ENCODE measurements around the gene SLC9A9.

Gene SLC9A9

DNA sequence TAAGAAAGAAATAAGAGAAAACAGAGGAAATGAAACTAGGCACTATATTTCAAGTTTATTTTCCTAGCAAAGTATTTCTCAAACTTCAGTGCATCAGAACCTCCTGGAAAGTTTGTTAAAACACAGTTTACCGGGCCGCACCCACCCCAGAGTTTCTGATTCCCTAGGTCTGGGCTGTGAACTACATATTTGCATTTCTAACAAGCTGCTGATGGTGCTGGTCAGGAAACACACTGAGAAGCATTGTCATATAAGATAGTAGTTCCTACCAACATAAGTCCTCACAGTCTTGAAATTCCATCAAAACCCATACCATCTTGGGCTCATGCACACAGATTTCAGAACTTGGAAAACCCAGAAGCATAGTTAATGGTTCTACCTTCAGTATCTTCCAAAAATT is 8.3 kb downstream of the SLC9A9 start:
- H3K9ac ChIP-seq (ENCODE audit: low read depth, low read length) = no peak overlapping the region
- H3K27me3 ChIP-seq (ENCODE audit: control insufficient read depth, insufficient read depth, low read length) = no peaks in the 10 kb centered on the region
- H3K36me3 ChIP-seq (ENCODE audit: insufficient read depth, low read length) = no peaks in the 10 kb centered on the region
- no peak overlapping the region for H3K4me3 ChIP-seq (ENCODE audit: low read length)
- no peaks in the 10 kb centered on the region for H3K9me3 ChIP-seq (replicated peaks; ENCODE audit: low read length)
- no peak overlapping the region for H3K4me2 ChIP-seq (ENCODE audit: low read length)
- no peaks in the 10 kb centered on the region for H3K4me1 ChIP-seq (ENCODE audit: control insufficient read depth, insufficient read depth, low read length)

DNA sequence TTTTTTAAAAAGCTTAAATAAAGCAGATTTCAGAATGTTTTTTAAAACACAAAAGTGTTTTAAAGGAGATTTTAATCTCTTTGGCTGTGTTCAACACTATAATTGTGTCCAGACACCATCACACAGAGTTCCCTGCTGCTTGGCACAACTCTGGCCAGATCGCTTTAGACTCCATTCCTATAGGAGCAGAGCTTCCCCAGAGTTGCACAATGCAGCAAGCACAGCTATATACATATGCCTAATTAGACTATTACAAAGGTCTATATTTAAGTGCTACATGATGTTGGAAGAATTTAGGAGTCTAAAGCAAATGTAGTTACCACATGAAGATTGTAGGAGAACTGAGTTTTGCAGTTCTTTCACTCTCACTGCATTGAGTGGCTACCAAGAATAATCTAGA is 11.2 kb downstream of the SLC9A9 start:
- H3K36me3 ChIP-seq (ENCODE audit: insufficient read depth, low read length) = no peaks in the 10 kb centered on the region
- H3K9ac ChIP-seq (ENCODE audit: low read depth, low read length) = no peak overlapping the region
- no peaks in the 10 kb centered on the region for H3K9me3 ChIP-seq (replicated peaks; ENCODE audit: low read length)
- H3K4me3 ChIP-seq (ENCODE audit: low read length) = no peak overlapping the region
- H3K4me2 ChIP-seq (ENCODE audit: low read length) = no peak overlapping the region
- H3K27me3 ChIP-seq (ENCODE audit: control insufficient read depth, insufficient read depth, low read length) = no peaks in the 10 kb centered on the region
- peaks cover 2% of the 10 kb centered on the region for H3K4me1 ChIP-seq (ENCODE audit: control insufficient read depth, insufficient read depth, low read length)

DNA sequence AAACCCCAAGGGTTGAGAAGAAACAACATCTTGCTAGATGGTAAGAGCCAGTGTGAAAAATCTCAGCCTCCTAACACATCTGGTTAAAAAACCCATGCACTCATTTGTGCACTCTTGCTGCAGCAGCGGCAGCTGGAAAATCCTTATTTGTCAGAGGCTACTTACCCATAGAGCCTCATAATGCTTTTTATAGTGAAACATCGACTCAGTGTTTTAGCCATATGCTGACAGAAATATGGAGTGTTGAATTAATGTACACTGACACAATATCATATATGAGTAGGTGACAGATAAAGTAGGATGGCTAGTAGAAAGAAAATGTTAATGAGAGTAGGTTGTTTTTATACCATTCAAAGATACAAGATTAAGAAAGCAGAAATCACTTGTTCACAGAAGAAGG is 13.0 kb downstream of the SLC9A9 start:
- H3K4me1 ChIP-seq (ENCODE audit: control insufficient read depth, insufficient read depth, low read length) = peaks cover 18% of the 10 kb centered on the region
- H3K36me3 ChIP-seq (ENCODE audit: insufficient read depth, low read length) = no peaks in the 10 kb centered on the region
- H3K27me3 ChIP-seq (ENCODE audit: control insufficient read depth, insufficient read depth, low read length) = no peaks in the 10 kb centered on the region
- no peak overlapping the region for H3K4me3 ChIP-seq (ENCODE audit: low read length)
- no peak overlapping the region for H3K9ac ChIP-seq (ENCODE audit: low read depth, low read length)
- H3K4me2 ChIP-seq (ENCODE audit: low read length) = no peak overlapping the region
- H3K9me3 ChIP-seq (replicated peaks; ENCODE audit: low read length) = no peaks in the 10 kb centered on the region

DNA sequence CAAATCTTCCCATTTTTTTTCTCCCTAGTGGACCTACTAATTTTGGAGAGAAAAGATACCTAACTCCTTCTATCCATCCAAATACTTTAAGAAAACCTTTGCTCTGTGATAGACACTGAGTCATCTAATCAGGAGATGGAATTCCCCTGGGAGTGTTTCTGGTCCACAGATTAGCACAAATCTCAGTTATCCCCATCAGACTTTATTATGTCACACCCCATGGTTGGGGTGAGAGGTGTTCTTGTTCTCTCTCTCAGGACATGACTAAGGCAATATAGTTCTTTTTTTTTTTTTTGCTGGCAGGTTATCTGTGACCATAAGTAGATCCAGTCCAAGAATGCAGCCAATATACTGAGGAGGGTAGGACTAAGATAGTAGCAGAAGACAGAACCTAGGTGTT is 15.8 kb downstream of the SLC9A9 start:
- no peaks in the 10 kb centered on the region for H3K27me3 ChIP-seq (ENCODE audit: control insufficient read depth, insufficient read depth, low read length)
- H3K9ac ChIP-seq (ENCODE audit: low read depth, low read length) = no peak overlapping the region
- H3K4me2 ChIP-seq (ENCODE audit: low read length) = no peak overlapping the region
- no peak overlapping the region for H3K4me3 ChIP-seq (ENCODE audit: low read length)
- H3K4me1 ChIP-seq (ENCODE audit: control insufficient read depth, insufficient read depth, low read length) = peaks cover 19% of the 10 kb centered on the region
- no peaks in the 10 kb centered on the region for H3K9me3 ChIP-seq (replicated peaks; ENCODE audit: low read length)
- H3K36me3 ChIP-seq (ENCODE audit: insufficient read depth, low read length) = no peaks in the 10 kb centered on the region

DNA sequence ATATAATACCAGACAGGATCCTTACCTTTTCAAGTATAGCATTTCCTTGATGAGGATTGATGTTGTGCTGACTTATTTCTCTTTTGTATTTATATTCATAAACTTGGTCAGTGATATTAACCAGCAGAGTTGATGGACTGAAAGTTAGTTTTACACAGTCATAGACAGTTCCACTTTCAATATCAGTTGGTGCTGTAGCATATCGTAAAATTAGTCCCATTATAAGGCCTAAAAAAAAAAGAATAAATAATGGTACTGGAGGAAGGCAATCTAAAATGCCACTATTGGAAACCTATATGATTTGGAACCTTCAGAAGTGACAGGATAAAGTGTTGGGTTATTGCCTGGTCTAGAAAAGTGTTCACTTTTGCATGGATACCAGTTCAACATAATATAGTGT is 16.3 kb downstream of the SLC9A9 start:
- Histone ChIP-seq H3K4me1 (ENCODE audit: control insufficient read depth, insufficient read depth, low read length) (peaks cover 19% of the 10 kb centered on the region), H3K36me3 (ENCODE audit: insufficient read depth, low read length) (no peaks in the 10 kb centered on the region), H3K4me3 (ENCODE audit: low read length) (no peak overlapping the region), H3K9me3 (replicated peaks; ENCODE audit: low read length) (no peaks in the 10 kb centered on the region), H3K4me2 (ENCODE audit: low read length) (no peak overlapping the region), H3K27me3 (ENCODE audit: control insufficient read depth, insufficient read depth, low read length) (no peaks in the 10 kb centered on the region), H3K9ac (ENCODE audit: low read depth, low read length) (no peak overlapping the region)

DNA sequence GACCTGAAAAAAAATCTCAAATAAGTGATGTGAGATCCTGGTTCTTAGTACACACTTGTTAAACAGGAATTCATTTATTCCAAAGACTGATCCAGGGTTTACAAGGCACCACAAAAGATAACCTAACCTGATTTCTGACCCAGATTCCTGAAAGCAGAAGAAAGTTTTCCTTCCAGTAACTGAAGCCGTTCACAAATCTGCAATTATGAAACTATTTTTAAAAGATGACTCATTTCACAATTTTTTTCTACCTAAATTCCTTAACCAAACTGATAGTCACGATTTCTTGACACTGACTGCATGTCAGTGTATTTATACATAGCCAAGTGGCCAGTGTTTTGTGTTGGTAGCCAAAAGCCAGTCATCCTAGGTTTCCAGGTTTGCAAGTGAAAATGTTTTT is 17.1 kb downstream of the SLC9A9 start:
- Histone ChIP-seq H3K4me3 (ENCODE audit: low read length) (no peak overlapping the region), H3K4me1 (ENCODE audit: control insufficient read depth, insufficient read depth, low read length) (peaks cover 19% of the 10 kb centered on the region), H3K9ac (ENCODE audit: low read depth, low read length) (peak overlapping the region; percentile 3), H3K27me3 (ENCODE audit: control insufficient read depth, insufficient read depth, low read length) (no peaks in the 10 kb centered on the region), H3K9me3 (replicated peaks; ENCODE audit: low read length) (no peaks in the 10 kb centered on the region), H3K36me3 (ENCODE audit: insufficient read depth, low read length) (no peaks in the 10 kb centered on the region), H3K4me2 (ENCODE audit: low read length) (peak overlapping the region; percentile 44)

DNA sequence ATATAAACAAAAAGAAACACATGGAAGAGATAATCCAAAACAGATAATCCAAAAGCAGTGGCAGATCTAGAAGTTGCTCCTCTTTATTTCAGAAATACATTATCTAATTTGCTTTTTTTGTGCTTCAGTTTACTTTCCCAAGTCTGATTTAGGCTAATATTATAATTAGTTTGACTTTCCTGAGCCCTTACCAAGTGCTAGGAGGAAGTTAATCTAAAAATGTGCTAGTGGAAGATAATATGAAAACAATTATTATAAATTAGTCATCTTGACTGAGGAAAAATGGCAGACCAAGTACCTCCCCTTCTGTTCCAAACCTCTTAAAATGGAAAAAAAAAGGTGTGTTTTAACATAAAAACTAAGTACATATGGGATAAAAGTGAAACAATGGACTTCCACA is 17.5 kb downstream of the SLC9A9 start:
- H3K27me3 ChIP-seq (ENCODE audit: control insufficient read depth, insufficient read depth, low read length) = no peaks in the 10 kb centered on the region
- H3K4me2 ChIP-seq (ENCODE audit: low read length) = peak overlapping the region; percentile 44
- H3K4me3 ChIP-seq (ENCODE audit: low read length) = no peak overlapping the region
- peak overlapping the region; percentile 3 for H3K9ac ChIP-seq (ENCODE audit: low read depth, low read length)
- no peaks in the 10 kb centered on the region for H3K36me3 ChIP-seq (ENCODE audit: insufficient read depth, low read length)
- peaks cover 19% of the 10 kb centered on the region for H3K4me1 ChIP-seq (ENCODE audit: control insufficient read depth, insufficient read depth, low read length)
- no peaks in the 10 kb centered on the region for H3K9me3 ChIP-seq (replicated peaks; ENCODE audit: low read length)

DNA sequence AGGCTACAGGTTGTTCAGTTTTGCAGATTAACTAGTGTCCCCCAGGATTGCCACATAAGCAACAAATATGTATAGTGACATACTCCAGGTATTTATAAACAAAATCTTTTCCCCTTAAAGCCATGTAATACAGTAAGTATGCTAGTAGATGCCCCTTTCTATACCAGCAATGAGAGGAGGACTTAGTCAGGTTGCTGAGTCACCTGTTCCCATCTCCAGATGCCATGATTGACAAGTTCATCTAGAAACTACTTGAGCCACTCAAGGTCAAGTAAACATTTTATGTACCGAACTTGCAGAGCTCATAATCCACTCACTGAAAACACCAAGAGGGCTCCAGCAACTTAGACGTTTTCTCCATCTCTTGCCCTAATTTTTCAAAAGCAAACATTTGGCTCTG is 18.2 kb downstream of the SLC9A9 start:
- Histone ChIP-seq H3K27me3 (ENCODE audit: control insufficient read depth, insufficient read depth, low read length) (no peaks in the 10 kb centered on the region), H3K36me3 (ENCODE audit: insufficient read depth, low read length) (no peaks in the 10 kb centered on the region), H3K4me3 (ENCODE audit: low read length) (no peak overlapping the region), H3K4me2 (ENCODE audit: low read length) (no peak overlapping the region), H3K9ac (ENCODE audit: low read depth, low read length) (no peak overlapping the region), H3K9me3 (replicated peaks; ENCODE audit: low read length) (no peaks in the 10 kb centered on the region), H3K4me1 (ENCODE audit: control insufficient read depth, insufficient read depth, low read length) (peaks cover 19% of the 10 kb centered on the region)

DNA sequence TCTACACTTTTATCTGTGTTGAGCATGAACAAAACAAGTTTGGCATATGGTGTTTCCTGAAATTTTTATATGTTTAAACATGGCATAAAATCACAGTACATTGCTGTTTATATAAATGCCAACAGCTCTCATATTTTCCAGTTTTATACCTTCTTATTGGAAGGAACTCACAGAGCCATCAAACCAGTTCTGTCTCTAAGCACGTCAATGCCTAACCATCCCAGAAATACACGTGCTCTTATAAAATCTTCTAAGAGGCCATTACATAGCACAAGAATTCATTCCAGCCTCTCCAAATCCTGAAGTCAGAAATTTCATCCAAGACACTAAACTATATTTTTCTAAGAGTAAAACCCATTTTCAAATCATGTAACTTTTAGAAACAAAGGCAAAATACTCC is 20.8 kb downstream of the SLC9A9 start:
- peaks cover 17% of the 10 kb centered on the region for H3K4me1 ChIP-seq (ENCODE audit: control insufficient read depth, insufficient read depth, low read length)

DNA sequence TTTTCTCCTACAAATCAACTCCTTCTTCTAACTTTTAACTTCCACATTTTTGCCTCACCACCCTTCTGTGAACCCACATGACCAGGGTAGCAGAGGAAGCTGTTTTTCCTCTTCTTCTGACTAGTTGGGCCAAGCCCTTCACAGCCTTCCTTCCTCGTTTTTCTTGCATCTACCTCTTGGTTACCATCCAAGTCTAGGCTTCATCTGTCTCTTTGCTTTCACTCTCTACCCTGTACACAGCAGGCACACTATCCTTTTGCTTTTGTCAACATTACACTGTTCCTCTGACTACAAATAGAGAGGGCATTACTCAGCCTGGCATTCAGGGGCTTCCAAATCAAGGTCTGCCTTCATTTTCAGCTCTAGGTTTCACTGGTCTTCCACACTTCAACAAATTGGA is 22.0 kb downstream of the SLC9A9 start:
- H3K4me2 ChIP-seq (ENCODE audit: low read length) = no peak overlapping the region
- no peaks in the 10 kb centered on the region for H3K27me3 ChIP-seq (ENCODE audit: control insufficient read depth, insufficient read depth, low read length)
- H3K9me3 ChIP-seq (replicated peaks; ENCODE audit: low read length) = no peaks in the 10 kb centered on the region
- H3K36me3 ChIP-seq (ENCODE audit: insufficient read depth, low read length) = no peaks in the 10 kb centered on the region
- no peak overlapping the region for H3K9ac ChIP-seq (ENCODE audit: low read depth, low read length)
- no peak overlapping the region for H3K4me3 ChIP-seq (ENCODE audit: low read length)
- peaks cover 12% of the 10 kb centered on the region for H3K4me1 ChIP-seq (ENCODE audit: control insufficient read depth, insufficient read depth, low read length)

More for the DNA sequence above, 20.8 kb downstream of the SLC9A9 start:
- H3K9me3 ChIP-seq (replicated peaks; ENCODE audit: low read length) = no peaks in the 10 kb centered on the region
- H3K4me3 ChIP-seq (ENCODE audit: low read length) = no peak overlapping the region
- H3K9ac ChIP-seq (ENCODE audit: low read depth, low read length) = no peak overlapping the region
- no peaks in the 10 kb centered on the region for H3K27me3 ChIP-seq (ENCODE audit: control insufficient read depth, insufficient read depth, low read length)
- H3K4me2 ChIP-seq (ENCODE audit: low read length) = no peak overlapping the region
- no peaks in the 10 kb centered on the region for H3K36me3 ChIP-seq (ENCODE audit: insufficient read depth, low read length)

DNA sequence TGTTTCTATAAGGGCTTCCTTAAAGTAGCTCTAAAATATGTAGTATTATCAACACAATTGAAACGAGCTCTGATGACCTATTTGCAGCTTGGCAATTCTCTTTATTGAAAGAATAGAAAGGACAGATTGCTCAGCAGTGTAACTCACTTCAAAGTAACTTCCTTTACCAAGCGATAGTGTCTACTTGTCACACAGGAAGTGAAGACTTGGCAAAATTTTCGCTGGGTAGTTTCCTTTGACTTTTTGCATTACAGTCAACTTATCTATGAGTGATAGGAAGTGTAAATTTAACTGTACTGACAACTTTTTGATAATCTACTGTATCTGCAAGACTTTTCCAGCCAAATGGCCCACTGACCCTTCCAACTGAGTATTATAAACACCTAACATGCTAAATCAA is 22.8 kb downstream of the SLC9A9 start:
- no peak overlapping the region for H3K4me3 ChIP-seq (ENCODE audit: low read length)
- H3K9ac ChIP-seq (ENCODE audit: low read depth, low read length) = no peak overlapping the region
- H3K4me1 ChIP-seq (ENCODE audit: control insufficient read depth, insufficient read depth, low read length) = peaks cover 4% of the 10 kb centered on the region
- no peak overlapping the region for H3K4me2 ChIP-seq (ENCODE audit: low read length)
- H3K27me3 ChIP-seq (ENCODE audit: control insufficient read depth, insufficient read depth, low read length) = no peaks in the 10 kb centered on the region
- no peaks in the 10 kb centered on the region for H3K36me3 ChIP-seq (ENCODE audit: insufficient read depth, low read length)
- H3K9me3 ChIP-seq (replicated peaks; ENCODE audit: low read length) = no peaks in the 10 kb centered on the region

DNA sequence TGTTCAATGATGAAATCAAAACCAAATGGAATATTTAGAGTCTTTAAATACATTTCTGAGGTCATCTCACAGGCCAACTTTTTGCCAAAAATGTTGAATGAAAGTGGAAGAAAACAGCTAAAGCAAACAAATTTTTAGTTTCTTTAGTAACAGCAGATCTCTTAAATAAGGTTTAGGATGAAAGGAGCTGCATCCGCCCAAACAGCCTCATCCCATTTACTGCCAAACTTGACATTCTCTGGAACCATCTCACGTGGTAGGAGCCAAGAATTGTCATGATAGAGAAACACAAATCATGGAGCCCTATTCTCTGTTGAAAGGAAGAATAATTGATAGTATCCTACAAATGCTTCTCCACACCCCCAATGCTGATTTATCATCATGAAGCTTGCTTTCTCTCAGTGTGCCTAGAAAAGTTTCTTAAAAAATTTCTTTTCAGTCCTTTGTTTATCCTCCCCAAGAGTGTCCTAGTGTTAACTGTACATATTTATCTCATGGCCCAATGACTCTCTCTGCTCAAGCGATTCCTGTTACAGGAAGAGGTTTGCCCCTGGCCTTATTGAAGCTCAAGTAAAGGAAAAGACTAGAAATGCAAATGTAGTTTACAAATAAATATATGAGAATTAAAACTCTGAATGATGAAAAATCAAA is 23.4 kb downstream of the SLC9A9 start:
- H3K4me1 ChIP-seq (ENCODE audit: control insufficient read depth, insufficient read depth, low read length) = no peaks in the 10 kb centered on the region

More for the DNA sequence above, 23.4 kb downstream of the SLC9A9 start:
- H3K9ac ChIP-seq (ENCODE audit: low read depth, low read length) = no peak overlapping the region
- no peaks in the 10 kb centered on the region for H3K27me3 ChIP-seq (ENCODE audit: control insufficient read depth, insufficient read depth, low read length)
- no peaks in the 10 kb centered on the region for H3K9me3 ChIP-seq (replicated peaks; ENCODE audit: low read length)
- no peak overlapping the region for H3K4me3 ChIP-seq (ENCODE audit: low read length)
- no peaks in the 10 kb centered on the region for H3K36me3 ChIP-seq (ENCODE audit: insufficient read depth, low read length)
- H3K4me2 ChIP-seq (ENCODE audit: low read length) = no peak overlapping the region

All from skeletal muscle satellite cell (primary cell).